Umbilical cord (tissue), 2 donors: Measurements from ENCODE around the gene OSBP2. TPM values are rescaled to one million over a fixed set of nuclear protein-coding genes. Genes with fewer than 3 reads are reported as not detected.
"Not testable (repeated sequence)": the region's sequence is repeated elsewhere in the genome, so short reads cannot be mapped to it uniquely, and the experiment has no call there.

Experiments
- DNase-seq: peaks from one replicate; pipeline ENCODE4 v3.0.0-alpha.2; 2015; ENCODE audit warnings: low spot score
- total RNA-seq: library from RNA; depleted of rRNA; stranded (reverse); fragments of >200 nt; gene quantifications from one replicate; pipeline ENCODE4 v1.2.3, GENCODE V29; 2014; ENCODE audit warnings: low replicate concordance; ENCODE audit not compliant: insufficient read depth

Gene OSBP2
- total RNA-seq, 1 donor from 2014 or later, result 16.9 TPM

DNA sequence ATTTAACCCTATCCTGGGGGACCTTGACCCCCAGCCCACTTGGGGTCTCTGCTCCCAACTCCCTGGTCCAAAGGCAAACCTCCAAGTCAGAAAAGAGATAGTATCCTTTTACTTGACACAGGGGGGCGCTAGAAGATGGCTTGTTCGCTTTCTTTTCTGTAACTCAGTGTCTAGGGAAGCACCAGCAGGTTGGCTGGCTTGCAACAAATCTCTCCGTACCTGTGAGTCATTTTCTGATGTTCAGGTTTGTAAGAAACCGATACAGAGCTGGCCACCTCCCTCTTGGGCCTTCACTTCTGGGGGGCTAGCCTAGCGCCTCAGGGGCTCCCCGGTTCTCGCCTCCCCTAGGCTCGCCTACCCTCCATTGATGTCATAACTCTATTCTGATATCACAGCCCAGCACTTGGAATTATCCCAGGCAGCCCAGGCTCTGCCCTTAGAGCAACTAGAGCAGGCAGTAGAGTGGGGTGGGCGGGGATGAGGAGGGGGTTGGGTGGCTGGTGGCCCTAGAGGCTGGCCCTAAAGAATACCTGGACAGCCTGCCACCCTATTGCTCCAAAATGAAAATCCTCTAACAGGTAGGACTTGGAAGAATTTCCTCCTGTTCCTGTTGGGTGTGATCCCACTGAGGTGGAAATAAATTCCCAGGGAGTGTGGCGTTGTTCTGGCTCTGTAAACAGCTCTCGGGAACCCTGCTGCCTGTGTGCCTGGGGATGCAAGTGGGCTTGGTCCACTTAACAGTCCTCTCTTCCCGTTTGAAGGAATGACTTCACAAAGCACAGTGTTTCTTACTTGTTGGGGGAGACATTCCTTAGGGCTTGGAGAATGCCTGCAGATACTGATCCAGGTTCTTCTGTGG, 69.4 kb downstream of the OSBP2 start:
- DNase-seq, result peak; percentile 70

DNA sequence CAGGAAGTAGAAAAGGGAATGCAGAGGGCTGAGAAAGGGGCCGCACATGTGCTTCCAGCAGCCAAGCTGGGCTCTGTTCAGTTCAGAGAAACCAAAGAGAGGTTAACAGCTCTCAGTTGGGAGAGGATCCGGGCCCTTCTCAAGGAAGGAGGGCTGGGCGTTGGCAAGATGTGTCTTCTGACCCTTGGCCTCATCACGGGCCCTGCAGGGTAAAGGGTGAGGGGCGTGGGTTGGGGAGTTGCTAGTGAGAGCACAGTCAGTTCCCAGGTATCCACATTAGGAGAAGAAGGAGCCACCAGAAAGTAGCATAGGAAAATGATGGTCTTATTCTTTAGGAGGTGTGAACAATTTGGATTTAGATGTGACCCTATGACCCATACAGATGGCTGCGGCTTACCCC, 73.0 kb downstream of the OSBP2 start:
- no peak for DNase-seq

DNA sequence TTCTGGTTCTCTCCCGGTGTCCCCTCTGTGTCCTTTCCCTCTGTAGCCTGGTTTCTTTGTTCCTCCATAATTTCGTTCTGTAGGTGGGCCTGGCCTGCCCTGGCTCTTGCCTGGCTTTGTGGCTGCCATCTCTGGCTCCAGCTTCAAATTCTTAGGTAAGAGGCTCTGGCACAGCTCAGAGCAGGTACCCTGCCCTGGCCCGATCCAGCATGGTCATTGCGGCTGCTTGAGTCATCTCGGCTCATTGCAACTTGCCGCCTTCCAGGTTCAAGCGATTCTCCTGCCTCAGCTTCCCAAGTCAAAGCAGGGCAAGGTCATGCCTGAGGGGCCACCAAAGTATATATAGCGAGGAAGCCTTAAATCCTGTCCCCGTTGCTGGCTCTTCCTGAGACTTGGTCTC, 76.0 kb downstream of the OSBP2 start:
- no peak for DNase-seq

DNA sequence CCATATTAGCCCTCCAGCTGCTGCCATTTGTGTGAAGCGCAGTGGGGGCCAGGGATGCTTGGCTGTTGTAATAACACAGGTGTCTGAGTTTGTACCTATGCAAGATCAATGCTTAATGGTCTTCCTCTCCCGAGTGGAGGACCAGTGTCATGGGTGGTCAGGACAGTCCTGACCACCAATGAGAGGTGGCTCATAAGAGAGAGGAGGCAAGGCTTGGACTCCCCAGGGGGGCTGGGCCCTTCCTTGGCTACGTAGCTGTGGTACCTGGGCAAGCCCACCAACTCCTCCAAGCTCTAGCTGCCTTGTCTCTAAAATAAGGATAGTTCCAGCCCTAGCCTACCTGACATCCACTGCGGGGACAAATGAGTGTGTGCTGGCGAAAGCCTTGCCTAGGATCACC, 79.2 kb downstream of the OSBP2 start:
- no peak for DNase-seq

DNA sequence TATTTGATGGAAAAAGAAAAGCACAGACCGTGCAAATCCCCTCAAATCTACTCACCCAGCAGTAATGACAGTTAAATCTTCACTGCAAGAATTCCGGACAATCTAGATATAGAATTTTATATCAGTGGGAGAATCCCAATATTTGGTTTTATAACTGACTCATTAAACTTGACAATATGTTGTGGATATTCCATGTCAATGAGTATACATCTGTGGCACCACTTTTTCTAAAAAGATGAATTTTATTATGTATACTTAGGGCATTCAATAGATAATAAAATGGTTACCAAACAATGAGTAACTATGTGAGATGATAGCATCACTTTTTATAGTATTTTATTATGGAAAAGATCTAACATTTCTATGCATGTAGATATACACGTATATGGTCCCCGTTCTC, 79.9 kb downstream of the OSBP2 start:
- no peak for DNase-seq

DNA sequence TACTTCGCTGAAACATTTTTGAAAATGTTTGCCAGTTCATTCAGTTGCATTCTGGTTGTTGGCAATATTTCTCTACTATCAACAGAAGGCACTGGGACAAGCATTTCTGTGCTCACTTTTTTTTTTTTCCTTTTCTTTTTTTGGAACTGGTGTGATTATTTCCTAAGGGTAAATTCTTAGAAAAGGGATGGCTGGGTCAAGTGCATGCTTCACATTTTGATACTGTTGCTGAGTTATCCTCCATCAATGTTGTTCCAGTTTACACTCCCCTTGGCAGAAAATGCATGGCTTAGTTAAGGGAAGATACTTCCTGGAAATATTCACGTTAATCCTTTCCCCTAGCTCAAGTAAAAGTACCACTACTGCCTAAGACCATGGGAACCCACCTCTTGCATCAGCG, 81.8 kb downstream of the OSBP2 start:
- DNase-seq, result no peak

DNA sequence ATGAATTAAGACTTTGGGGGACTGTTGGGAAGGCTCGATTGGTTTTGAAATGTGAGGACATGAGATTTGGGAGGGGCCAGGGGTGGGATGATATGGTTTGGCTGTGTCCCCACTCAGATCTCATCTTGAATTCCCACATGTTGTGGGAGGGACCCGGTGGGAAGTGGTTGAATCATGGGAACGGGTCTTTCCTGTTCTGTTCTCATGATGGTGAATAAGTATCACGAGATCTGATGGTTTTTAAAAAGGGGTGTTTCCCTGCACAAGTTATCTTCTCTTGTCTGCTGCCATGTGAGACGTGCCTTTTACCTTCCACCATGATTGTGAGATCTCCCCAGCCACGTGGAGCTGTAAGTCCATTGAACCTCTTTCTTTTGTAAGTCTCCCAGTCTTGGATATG, 82.5 kb downstream of the OSBP2 start:
- DNase-seq, result not testable (repeated sequence)

DNA sequence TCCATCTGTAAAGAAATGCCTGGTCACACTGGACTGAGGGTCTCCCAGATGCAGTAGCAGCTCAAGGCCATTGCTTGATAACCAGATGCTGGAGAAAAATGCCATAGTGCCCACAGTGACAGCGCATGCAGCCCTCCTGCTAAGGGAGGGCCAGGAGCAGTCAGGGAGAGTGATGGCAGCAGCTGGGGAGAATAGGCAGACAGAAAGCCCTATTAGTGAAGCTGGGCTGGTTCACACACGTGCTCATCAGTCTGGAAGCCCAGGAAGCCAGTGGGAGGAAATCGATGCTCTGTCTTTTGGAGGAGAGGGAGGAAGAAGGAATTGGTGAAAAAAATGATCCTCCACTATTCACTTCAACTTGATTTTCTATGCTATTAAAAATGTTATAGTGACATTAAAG, 82.9 kb downstream of the OSBP2 start:
- DNase-seq, result no peak

DNA sequence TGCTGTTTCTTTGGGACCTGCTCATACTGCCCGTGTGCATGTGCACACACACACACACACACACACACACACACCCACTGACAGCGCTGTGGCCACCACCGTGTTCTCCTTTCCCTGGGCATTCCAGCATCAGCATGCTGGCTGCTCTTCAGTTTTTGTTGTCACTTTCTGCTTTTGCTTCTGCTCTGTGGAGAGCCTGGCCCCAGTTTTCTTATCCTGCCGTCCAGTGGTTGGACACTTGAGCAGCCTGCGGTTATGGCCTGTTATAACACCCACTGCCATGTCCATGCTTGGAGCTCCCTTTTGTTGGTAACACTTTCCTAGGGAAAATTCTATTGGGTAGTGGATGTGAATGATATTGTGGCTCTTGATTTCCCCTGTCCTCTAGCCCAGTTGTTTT, 83.6 kb downstream of the OSBP2 start:
- no peak for DNase-seq

DNA sequence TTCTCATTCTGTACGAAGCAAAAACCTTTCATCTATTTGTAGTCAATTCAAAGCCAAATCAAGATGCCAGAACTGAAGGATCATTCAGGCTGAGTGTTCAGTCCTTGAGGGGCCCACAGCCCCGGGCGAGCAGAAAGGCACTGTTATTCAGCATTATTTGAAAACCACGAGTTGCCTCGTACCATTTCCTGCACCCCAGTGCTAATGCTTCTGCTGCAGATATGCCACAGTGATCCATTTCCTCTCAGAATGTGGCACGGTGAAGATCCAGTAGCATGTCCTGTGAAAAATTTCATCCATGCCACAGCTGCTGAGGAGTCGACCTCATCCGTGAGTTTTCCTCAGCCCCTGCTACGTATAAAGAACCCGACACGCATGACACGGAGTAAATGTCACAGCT, 85.4 kb downstream of the OSBP2 start:
- no peak for DNase-seq

DNA sequence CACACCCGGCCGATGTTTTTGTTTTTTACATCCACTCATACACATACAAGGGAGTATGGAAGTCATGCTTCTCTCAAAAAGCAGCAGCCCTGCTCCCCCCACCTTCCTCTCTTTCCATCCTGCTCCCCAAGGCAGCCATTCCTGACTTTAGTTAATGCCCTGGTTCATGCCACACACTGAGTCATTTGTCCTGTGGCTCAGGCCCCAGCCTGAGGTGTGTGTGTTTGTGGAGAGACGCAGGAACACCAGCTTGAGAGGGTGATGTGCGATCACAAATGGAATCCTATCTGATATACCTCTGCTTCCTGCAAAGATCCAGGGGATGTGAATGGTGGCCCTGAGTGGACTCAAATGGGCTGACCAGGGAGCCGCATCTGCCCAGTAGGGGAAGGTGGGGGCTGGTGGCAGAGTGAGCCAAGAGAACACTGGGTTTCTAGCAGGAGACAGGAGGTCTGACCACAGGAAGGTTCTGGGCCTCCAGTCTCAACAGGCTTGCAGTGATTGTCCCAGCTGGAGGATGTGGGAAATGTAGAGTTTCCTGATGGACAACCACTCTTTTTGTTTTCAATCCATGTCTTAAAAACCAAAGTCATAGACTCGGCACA, 86.7 kb downstream of the OSBP2 start:
- DNase-seq, result no peak

DNA sequence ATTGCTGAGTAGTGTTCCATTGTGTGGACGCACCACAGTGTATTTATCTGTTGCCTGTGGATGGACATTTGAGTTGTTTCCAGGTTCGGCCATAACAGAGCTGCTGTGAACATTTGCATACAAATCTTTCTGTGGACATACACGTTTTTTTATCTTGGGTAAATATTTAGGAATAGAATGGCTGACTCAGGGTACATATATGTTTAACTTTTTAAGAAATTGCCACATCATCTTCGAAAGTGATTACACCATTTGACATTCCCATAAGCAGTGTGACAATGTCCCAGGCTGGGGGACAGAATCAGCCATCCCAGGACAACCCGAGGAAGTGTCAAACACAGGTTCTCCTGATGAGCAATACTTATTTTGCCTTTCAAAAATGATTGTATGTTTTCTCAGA, 87.9 kb downstream of the OSBP2 start:
- no peak for DNase-seq

DNA sequence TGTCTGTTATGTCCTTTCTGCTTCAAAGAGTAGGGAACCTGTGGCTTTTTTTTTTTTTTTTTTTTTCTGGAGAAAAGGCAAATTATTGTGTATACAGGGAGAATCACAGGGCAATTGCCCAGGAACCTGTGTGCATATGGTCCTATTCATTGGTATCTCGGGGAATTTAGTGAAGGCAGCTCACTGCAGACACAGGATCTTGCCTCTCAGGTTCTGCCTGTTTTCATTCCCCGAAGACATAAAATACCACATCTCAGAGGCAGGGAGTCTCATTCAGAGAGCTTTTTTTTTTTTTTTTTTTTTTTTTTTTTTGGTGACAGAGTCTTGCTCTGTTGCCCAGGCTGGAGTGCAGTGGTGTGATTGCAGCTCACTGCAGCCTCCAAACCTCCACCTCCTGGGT, 88.3 kb downstream of the OSBP2 start:
- peak; percentile 53 for DNase-seq

DNA sequence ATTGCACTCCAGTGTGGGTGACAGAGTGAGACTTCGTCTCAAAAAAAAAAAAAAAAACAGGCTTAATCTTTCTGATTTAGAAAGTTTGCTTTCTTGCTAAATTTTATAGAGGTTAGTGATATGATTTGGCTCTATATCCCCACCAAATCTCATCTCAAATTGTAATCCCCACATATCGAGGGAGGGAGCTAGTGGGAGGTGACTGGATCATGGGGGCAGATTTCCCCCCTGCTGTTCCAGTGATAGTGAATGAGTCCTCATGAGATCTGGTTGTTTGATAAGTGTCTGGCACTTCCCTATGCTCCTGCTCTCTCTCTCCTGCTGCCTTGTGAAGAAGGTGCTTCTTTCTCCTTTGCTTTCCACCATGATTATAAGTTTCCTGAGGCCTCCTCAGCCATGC, 90.9 kb downstream of the OSBP2 start:
- no peak for DNase-seq

DNA sequence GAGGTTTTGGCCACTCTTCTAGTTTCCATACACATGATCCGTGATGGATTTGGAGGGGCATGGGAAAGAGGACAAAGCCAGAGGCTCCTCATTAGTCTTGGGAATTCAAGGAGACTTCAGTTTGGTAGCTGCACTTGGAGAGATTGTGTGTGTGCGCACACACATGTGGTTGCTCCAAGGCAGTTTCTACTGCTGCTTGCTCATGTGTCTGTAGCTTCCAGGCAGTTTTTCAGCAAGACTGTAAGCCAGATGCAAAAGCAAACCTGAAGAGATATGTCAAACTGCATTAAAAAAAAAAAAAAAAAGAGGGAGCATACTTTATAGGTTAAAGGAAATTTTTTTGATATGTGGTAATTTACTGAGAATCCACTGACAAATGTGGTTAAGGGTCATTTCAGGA, 95.7 kb downstream of the OSBP2 start:
- no peak for DNase-seq

DNA sequence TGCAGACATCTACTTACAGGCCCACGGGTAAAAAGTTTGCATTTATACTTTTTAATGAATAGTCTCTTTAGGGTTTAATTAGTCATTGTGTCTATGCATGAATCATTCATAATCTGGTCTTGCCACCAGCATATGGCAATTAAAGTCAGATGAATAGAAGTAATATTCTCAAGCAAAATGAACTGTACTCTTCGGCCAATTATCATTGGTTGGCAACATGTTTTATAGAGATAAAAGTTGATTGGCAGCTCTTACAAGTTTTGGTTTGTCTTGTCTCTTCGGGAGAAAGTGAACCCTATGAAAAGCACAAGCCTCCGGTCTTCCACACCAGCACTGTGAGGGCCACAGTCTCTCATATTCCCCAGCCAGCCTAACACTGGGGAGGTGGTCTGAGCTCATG, 97.8 kb downstream of the OSBP2 start:
- DNase-seq, result no peak

DNA sequence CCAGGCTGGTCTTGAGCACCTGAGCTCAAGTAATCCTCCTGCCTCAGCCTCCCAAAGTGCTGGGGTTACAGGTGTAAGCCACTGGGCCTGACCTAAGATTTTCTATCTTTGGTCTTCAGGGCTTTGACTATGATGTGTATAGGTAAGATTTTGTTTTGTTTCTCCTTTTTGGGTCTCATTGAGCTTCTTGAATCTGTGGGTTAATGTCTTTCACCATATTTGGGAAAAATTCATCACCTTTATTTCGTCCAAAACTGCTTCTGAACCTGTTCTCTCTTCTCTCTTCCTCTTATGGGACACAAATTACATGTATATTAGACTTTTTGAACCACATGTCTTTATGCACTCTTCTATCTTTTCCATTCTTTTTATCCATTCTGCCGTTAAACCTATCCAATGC, 100.4 kb downstream of the OSBP2 start:
- DNase-seq, result no peak

DNA sequence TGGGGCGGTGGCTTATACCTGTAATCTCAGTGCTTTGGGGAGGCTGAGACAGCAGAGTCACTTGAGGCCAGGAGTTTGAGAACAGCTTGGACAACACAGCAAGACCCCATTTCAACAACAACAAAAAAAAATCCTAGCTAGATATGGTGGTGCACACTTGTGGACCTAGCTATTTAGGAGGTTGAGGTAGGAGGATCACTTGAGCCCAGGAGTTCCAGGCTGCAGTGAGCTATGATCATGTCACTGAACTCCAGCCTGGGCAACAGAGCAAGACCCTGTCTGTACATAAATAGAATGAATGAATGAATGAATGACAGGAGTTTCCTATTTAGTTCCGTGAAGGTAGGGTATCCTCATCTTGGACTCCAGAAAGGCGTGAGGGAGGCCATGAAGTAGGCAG, 107.0 kb downstream of the OSBP2 start:
- no peak for DNase-seq

DNA sequence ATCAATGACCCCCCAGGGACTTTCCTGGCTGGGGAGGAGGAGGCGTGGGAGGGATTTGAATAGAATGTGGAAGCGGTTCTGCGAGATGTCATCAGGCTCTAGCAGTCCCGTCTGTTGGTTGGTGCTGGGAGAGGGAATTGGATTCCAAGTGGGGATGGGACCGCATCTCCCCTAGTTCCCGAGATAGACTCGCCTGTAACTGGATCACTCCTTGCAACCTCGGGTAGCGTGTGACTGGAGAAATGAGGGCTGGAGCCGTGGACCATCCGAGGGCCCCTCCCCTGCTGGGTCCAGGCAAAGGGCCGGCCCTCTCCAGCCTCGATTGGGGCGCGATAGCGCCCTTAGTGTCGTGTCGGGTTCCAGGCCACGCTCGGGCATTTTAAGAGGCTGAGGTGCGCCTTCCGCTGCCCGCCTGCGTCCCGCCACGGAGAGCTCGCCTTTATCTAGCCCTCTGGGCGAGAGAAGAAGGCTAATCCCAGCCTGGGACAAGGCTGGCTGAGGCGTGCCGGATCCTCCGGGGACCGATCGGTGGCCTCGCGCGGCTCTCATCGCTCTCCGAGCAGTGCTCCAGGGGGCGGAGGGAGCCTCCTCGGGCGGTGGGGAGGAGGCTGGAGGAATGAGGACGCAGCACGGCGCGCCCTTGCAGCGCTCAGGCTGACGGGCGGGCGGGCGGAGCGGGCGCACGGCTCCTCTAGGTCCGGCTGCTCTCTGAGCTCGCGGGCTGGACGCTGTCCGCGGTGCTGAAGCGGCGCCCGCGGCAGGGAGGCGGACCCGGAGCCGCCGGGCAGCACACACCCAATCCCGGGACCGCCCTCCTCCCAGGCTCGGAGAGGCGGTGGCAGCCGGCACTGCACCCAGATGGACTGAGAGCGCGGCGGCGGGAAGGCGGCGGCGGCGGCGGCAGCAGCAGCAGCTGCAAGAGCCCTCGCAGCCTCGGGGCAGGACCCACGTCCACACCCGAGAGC, 107.8 kb downstream of the OSBP2 start:
- peak; percentile 95 for DNase-seq

DNA sequence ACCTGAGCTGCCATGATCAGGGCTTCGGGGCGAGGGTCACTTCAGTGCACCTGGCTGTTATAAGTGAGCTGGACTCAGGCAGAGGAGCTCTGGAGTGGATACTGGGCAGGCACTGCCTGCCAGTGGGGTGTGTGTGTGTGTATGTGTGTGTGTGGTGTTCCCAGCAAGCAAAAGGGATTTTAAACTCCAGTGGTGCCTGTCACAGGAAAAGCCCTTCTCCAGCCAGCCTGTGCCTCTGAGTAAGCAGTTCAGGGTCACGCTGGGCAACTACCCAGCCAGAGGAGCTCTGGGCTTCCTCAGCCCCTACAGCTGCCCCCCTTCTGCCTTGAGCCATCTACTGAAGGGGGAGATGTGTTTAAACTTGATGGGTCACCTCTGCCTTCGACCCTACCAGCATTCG, 109.0 kb downstream of the OSBP2 start:
- no peak for DNase-seq

DNA sequence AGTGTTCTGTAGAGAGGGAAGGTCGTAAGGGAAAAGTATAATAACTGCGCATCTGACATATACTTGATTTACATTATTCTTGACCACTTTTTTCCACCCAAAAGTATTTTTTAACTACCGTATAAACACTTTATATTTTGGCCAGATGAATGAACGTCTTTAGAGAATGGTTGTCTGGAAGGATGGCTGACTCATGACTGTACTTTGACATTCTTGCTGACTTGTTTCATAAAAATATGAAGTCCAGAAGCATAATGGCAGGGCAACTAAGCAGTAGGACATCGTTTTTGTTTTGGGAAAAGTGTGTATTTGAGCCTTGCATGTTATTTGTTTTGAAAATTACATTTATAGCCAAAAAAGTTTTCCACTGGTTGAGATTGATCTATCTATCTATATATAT, 110.0 kb downstream of the OSBP2 start:
- DNase-seq, result no peak

DNA sequence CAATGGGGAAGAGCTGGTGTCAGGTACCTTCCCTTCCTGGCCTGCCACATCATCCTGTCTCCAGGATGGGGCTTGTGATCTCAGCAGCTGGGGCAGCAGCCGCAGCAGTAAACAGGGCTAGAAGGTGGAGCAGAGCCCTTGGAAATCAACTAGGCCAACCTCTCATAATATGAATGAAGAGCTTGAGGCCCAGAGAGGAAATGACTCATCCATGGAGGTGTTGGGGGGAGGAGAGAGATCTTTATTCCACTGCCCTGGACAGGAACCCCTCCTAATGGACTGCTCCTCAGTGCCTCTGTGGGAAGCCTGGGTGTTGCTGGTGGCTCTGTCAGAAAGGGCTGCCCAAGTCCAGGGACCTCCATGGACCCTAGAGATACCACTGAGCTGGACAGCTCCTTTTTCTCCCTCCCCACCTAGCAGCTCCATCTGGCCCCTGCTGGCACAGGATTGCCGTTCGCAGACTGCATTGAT, 111.8 kb downstream of the OSBP2 start:
- no peak for DNase-seq
